ENCODE data around the gene ANTXR1. TPM values are rescaled to one million over a fixed set of nuclear protein-coding genes. Genes with fewer than 3 reads are reported as not detected.

Gene ANTXR1
- total RNA-seq, 1 experiment from 2014 or later: 25.7 TPM

DNA sequence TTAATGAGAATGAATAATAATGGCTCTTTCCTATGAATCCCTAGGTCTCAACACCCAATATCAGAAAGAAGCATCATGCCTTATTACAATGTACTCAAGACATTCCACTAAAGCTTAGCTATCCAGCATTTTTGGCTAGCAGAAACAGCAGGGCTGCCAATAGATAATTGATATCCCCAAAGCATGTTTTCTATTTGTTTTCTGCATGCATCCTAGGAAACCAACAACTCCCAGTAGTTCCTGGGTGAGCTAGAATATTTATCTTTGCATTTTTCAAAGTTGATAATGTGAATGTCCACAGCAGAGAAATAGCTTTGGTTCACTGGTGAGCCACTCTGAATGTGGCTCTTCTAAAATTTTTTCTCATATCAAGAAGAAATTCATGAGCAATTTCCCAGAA, 5.8 kb upstream of the ANTXR1 start:
- Histone ChIP-seq H3K36me3 (ENCODE audit: control insufficient read depth in 1 of 2, insufficient read depth in 2 of 2, low read length in 2 of 2) (no peaks in the 10 kb centered on the region), H4K20me1 (ENCODE audit: insufficient read depth) (no peaks in the 10 kb centered on the region), H3K27ac (ENCODE audit: low read depth, low read length) (no peak overlapping the region), H3K79me2 (ENCODE audit: insufficient read depth, low read length) (no peaks in the 10 kb centered on the region), H2AFZ (ENCODE audit: low read depth, low read length, poor library complexity, severe bottlenecking) (no peak overlapping the region), H3K27me3 (ENCODE audit: insufficient read depth, low read length) (no peaks in the 10 kb centered on the region), H3K9me3 (ENCODE audit: control insufficient read depth in 1 of 2, insufficient read depth in 1 of 2, low read depth in 1 of 2, low read length in 2 of 2) (peaks cover 0 to 4% of the 10 kb centered on the region in 2 experiments; a peak in 1 of 4 replicates), H3K4me1 (ENCODE audit: control insufficient read depth in 1 of 2, insufficient read depth in 2 of 2, low read length in 2 of 2) (no peaks in the 10 kb centered on the region), H3K4me2 (ENCODE audit: low read length) (no peak overlapping the region), H3K9ac (ENCODE audit: low read length) (no peak overlapping the region), H3K4me3 (replicated peaks in 1 of 2; ENCODE audit: low read depth in 1 of 2, low read length in 2 of 2) (no peak overlapping the region), H3K9me2 (ENCODE audit: insufficient read depth) (no peaks in the 10 kb centered on the region)
- ChIA-PET RAD21 (ENCODE audit: low non-redundant PET in 1 of 2, low total read pairs in 2 of 2, uncharacterized antibody in 2 of 2, unreplicated experiment in 2 of 2) (no interaction called here), CTCF (no interaction called here), POLR2A (no interaction called here)
- BruUV-seq (replicated peaks): no TSS peak
- ATAC-seq: no peak
- intact Hi-C loops (cut with micrococcal nuclease): no loop called here
- no peak for DNase-seq (ENCODE audit: low read depth, low spot score)
- no peak for TF ChIP-seq EGR1 (IDR thresholded peaks at IDR 0.05; ENCODE audit: low read depth)
- no peak for TF ChIP-seq ZFX (IDR thresholded peaks at IDR 0.05)
- TF ChIP-seq, protein P1, sequence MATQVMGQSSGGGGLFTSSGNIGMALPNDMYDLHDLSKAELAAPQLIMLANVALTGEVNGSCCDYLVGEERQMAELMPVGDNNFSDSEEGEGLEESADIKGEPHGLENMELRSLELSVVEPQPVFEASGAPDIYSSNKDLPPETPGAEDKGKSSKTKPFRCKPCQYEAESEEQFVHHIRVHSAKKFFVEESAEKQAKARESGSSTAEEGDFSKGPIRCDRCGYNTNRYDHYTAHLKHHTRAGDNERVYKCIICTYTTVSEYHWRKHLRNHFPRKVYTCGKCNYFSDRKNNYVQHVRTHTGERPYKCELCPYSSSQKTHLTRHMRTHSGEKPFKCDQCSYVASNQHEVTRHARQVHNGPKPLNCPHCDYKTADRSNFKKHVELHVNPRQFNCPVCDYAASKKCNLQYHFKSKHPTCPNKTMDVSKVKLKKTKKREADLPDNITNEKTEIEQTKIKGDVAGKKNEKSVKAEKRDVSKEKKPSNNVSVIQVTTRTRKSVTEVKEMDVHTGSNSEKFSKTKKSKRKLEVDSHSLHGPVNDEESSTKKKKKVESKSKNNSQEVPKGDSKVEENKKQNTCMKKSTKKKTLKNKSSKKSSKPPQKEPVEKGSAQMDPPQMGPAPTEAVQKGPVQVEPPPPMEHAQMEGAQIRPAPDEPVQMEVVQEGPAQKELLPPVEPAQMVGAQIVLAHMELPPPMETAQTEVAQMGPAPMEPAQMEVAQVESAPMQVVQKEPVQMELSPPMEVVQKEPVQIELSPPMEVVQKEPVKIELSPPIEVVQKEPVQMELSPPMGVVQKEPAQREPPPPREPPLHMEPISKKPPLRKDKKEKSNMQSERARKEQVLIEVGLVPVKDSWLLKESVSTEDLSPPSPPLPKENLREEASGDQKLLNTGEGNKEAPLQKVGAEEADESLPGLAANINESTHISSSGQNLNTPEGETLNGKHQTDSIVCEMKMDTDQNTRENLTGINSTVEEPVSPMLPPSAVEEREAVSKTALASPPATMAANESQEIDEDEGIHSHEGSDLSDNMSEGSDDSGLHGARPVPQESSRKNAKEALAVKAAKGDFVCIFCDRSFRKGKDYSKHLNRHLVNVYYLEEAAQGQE (IDR thresholded peaks at IDR 0.05; ENCODE audit: low read depth): no peak
- TF ChIP-seq, protein P2, sequence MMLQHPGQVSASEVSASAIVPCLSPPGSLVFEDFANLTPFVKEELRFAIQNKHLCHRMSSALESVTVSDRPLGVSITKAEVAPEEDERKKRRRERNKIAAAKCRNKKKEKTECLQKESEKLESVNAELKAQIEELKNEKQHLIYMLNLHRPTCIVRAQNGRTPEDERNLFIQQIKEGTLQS (IDR thresholded peaks at IDR 0.05): no peak
- no peak for TF ChIP-seq FOSL1 (IDR thresholded peaks at IDR 0.05; ENCODE audit: low read depth)

DNA sequence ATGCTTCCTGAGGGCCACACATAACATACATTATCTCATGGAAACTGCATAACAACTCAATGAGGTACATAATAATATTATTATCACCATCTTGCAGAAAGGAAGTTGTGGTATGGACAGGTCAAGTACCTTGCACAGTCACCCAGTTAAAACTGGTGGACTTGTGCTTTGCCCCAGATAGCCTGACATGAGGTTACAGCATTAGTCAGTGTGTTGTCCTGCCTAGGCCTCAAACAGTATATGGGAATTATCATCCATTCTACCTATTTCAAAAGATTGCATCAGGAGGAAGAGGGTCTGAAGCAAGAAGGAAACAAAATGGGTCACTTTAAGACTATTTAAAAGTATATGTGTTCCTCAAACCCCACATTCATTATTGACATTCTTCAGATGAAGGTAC, 5.4 kb upstream of the ANTXR1 start:
- Histone ChIP-seq H3K79me2 (ENCODE audit: insufficient read depth, low read length) (no peaks in the 10 kb centered on the region), H4K20me1 (ENCODE audit: insufficient read depth) (no peaks in the 10 kb centered on the region), H3K27me3 (ENCODE audit: insufficient read depth, low read length) (no peaks in the 10 kb centered on the region), H3K9me3 (ENCODE audit: control insufficient read depth in 1 of 2, insufficient read depth in 1 of 2, low read depth in 1 of 2, low read length in 2 of 2) (peaks cover 0 to 3% of the 10 kb centered on the region in 2 experiments; a peak in 1 of 4 replicates), H3K4me1 (ENCODE audit: control insufficient read depth in 1 of 2, insufficient read depth in 2 of 2, low read length in 2 of 2) (peaks cover 3 to 4% of the 10 kb centered on the region in 2 experiments; a peak in 3 of 4 replicates), H2AFZ (ENCODE audit: low read depth, low read length, poor library complexity, severe bottlenecking) (no peak overlapping the region), H3K4me2 (ENCODE audit: low read length) (no peak overlapping the region), H3K4me3 (replicated peaks in 1 of 2; ENCODE audit: low read depth in 1 of 2, low read length in 2 of 2) (no peak overlapping the region), H3K36me3 (ENCODE audit: control insufficient read depth in 1 of 2, insufficient read depth in 2 of 2, low read length in 2 of 2) (no peaks in the 10 kb centered on the region), H3K9ac (ENCODE audit: low read length) (no peak overlapping the region), H3K27ac (ENCODE audit: low read depth, low read length) (no peak overlapping the region), H3K9me2 (ENCODE audit: insufficient read depth) (no peaks in the 10 kb centered on the region)
- ChIA-PET RAD21 (ENCODE audit: low non-redundant PET in 1 of 2, low total read pairs in 2 of 2, uncharacterized antibody in 2 of 2, unreplicated experiment in 2 of 2) (no interaction called here), POLR2A (no interaction called here), CTCF (no interaction called here)
- intact Hi-C loops (cut with micrococcal nuclease): no loop called here
- DNase-seq (ENCODE audit: low read depth, low spot score) (no peak), ATAC-seq (no peak)
- no TSS peak for BruUV-seq (replicated peaks)
- TF ChIP-seq RAD21 (IDR thresholded peaks at IDR 0.05; ENCODE audit: low read depth): no peak
- no peak for TF ChIP-seq FOSL1 (IDR thresholded peaks at IDR 0.05; ENCODE audit: low read depth)
- no peak for TF ChIP-seq EZH2 (IDR thresholded peaks at IDR 0.05)
- no peak for TF ChIP-seq POLR2A (IDR thresholded peaks at IDR 0.05; ENCODE audit: borderline replicate concordance, extremely low read depth, insufficient read depth, insufficient read length)
- TF ChIP-seq, protein P1 (IDR thresholded peaks at IDR 0.05; ENCODE audit: low read depth): no peak
- no peak for TF ChIP-seq SP1 (IDR thresholded peaks at IDR 0.05; ENCODE audit: low read depth)
- TF ChIP-seq ZNF274 (IDR thresholded peaks at IDR 0.05; ENCODE audit: low read depth, low read length): no peak
- no peak for TF ChIP-seq CBX3 (IDR thresholded peaks at IDR 0.05; ENCODE audit: low read depth)
- TF ChIP-seq EGR1 (IDR thresholded peaks at IDR 0.05; ENCODE audit: low read depth): no peak
- TF ChIP-seq EZH2phosphoT487 (IDR thresholded peaks at IDR 0.05; ENCODE audit: borderline replicate concordance): no peak
- no peak for TF ChIP-seq ELF1 (IDR thresholded peaks at IDR 0.05; ENCODE audit: borderline replicate concordance, low read depth)
- TF ChIP-seq POLR2AphosphoS5 (IDR thresholded peaks at IDR 0.05; ENCODE audit: low read depth, low read length): no peak
- TF ChIP-seq JUND (IDR thresholded peaks at IDR 0.05): no peak
- no peak for TF ChIP-seq SRF (IDR thresholded peaks at IDR 0.05; ENCODE audit: low read depth)

Data from HCT116 (cell line).